ENCODE measurements around the gene STAT5B. TPM values are rescaled to one million over a fixed set of nuclear protein-coding genes. Genes with fewer than 3 reads are reported as not detected.
A peak's percentile ranks its signal among the peaks of the same experiment; 100 is the strongest.
"Not testable (repeated sequence)": the region's sequence is repeated elsewhere in the genome, so short reads cannot be mapped to it uniquely, and the experiment has no call there.

STAT5B gene
- total RNA-seq, 2 experiments from 2014 or later: 92.7 to 94.4 TPM

GRCh38 chr17:42244116-42244515, 32.1 kb downstream of the STAT5B start:
- peaks cover 38% of the 10 kb centered on the region for H3K4me1 Mint-ChIP-seq (ENCODE audit: low read depth)
- peaks cover 11% of the 10 kb centered on the region for H3K36me3 Mint-ChIP-seq (ENCODE audit: low read depth)
- not testable (repeated sequence) for H3K4me3 Mint-ChIP-seq; H3K9me3 Mint-ChIP-seq (ENCODE audit: insufficient read depth); H3K27ac Mint-ChIP-seq; DNase-seq; H3K27me3 Mint-ChIP-seq (ENCODE audit: low read depth); ATAC-seq
- CTCF ChIA-PET: interaction anchor here (2.1 kb wide), 1 partner anchor 22 kb away, joined by 7 read pairs; no protein-coding TSS in a partner anchor
- POLR2A ChIA-PET: interaction anchor here (1.4 kb wide), 1 partner anchor 45 kb away, joined by 3 read pairs; no protein-coding TSS in a partner anchor

- POLR2A ChIA-PET: interaction anchor here (1.4 kb wide), 1 partner anchor 46 kb away, joined by 3 read pairs; no protein-coding TSS in a partner anchor
- Mint-ChIP-seq H3K27ac (no peak overlapping the region), H3K9me3 (ENCODE audit: insufficient read depth) (no peaks in the 10 kb centered on the region), H3K4me3 (no peak overlapping the region), H3K27me3 (ENCODE audit: low read depth) (no peaks in the 10 kb centered on the region), H3K36me3 (ENCODE audit: low read depth) (peaks cover 9% of the 10 kb centered on the region), H3K4me1 (ENCODE audit: low read depth) (peaks cover 33% of the 10 kb centered on the region)
- DNase-seq (no peak), ATAC-seq (no peak)
- CTCF ChIA-PET: interaction anchor here (2.1 kb wide), 1 partner anchor 21 kb away, joined by 7 read pairs; no protein-coding TSS in a partner anchor
Measured at GRCh38 chr17:42243493-42243982, 32.7 kb downstream of the STAT5B start.

GRCh38 chr17:42241871-42242270, 34.3 kb downstream of the STAT5B start:
- ChIA-PET POLR2A (no interaction called here), CTCF (interaction anchor here (7.0 kb wide), 1 partner anchor 19 kb away, joined by 32 read pairs; no protein-coding TSS in a partner anchor)
- H3K4me3 Mint-ChIP-seq: no peak overlapping the region
- H3K9me3 Mint-ChIP-seq (ENCODE audit: insufficient read depth): no peaks in the 10 kb centered on the region
- H3K27ac Mint-ChIP-seq: no peak overlapping the region
- H3K27me3 Mint-ChIP-seq (ENCODE audit: low read depth): no peaks in the 10 kb centered on the region
- ATAC-seq: no peak
- H3K4me1 Mint-ChIP-seq (ENCODE audit: low read depth): peaks cover 17% of the 10 kb centered on the region
- peaks cover 7% of the 10 kb centered on the region for H3K36me3 Mint-ChIP-seq (ENCODE audit: low read depth)
- DNase-seq: no peak

- DNase-seq; H3K27me3 Mint-ChIP-seq (ENCODE audit: low read depth); H3K9me3 Mint-ChIP-seq (ENCODE audit: insufficient read depth); POLR2A ChIA-PET; H3K4me3 Mint-ChIP-seq; ATAC-seq; H3K36me3 Mint-ChIP-seq (ENCODE audit: low read depth); H3K27ac Mint-ChIP-seq: not testable (repeated sequence)
- CTCF ChIA-PET: interaction anchor here (7.0 kb wide), 1 partner anchor 18 kb away, joined by 32 read pairs; no protein-coding TSS in a partner anchor
- H3K4me1 Mint-ChIP-seq (ENCODE audit: low read depth): peaks cover 11% of the 10 kb centered on the region
Measured at GRCh38 chr17:42240863-42241262, 35.3 kb downstream of the STAT5B start.

DNA sequence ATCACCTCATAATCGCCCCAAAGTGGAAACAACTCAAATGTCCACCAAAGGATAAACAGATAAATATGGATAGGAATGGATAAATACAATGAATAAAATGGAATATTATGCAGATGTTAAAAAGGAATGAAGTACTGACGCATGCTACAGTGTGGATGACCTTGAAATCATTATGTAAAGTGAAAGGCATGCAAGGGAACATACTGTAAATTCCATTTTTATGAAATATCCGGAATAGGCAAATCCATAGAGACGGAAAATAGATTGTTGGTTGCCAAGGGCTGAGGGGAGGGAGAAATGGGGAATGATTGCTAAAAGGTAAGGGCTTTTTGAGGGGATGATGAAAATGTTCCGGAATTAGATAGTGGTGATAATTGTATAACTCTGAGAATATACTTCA, 36.0 kb downstream of the STAT5B start:
- H3K36me3 Mint-ChIP-seq (ENCODE audit: low read depth): peaks cover 4% of the 10 kb centered on the region
- ATAC-seq (no peak), DNase-seq (no peak)
- no peak overlapping the region for H3K27ac Mint-ChIP-seq
- CTCF ChIA-PET: interaction anchor here (7.0 kb wide), 1 partner anchor 18 kb away, joined by 32 read pairs; no protein-coding TSS in a partner anchor
- POLR2A ChIA-PET: no interaction called here
- H3K4me1 Mint-ChIP-seq (ENCODE audit: low read depth): peaks cover 9% of the 10 kb centered on the region
- no peaks in the 10 kb centered on the region for H3K9me3 Mint-ChIP-seq (ENCODE audit: insufficient read depth)
- no peak overlapping the region for H3K4me3 Mint-ChIP-seq
- H3K27me3 Mint-ChIP-seq (ENCODE audit: low read depth): no peaks in the 10 kb centered on the region

- CTCF ChIA-PET: interaction anchor here (7.0 kb wide), 1 partner anchor 17 kb away, joined by 32 read pairs; no protein-coding TSS in a partner anchor
- H3K9me3 Mint-ChIP-seq (ENCODE audit: insufficient read depth); H3K4me1 Mint-ChIP-seq (ENCODE audit: low read depth); POLR2A ChIA-PET; ATAC-seq; H3K36me3 Mint-ChIP-seq (ENCODE audit: low read depth); H3K4me3 Mint-ChIP-seq; H3K27me3 Mint-ChIP-seq (ENCODE audit: low read depth); DNase-seq; H3K27ac Mint-ChIP-seq: not testable (repeated sequence)
Measured at GRCh38 chr17:42239576-42239975, 36.6 kb downstream of the STAT5B start.

DNA sequence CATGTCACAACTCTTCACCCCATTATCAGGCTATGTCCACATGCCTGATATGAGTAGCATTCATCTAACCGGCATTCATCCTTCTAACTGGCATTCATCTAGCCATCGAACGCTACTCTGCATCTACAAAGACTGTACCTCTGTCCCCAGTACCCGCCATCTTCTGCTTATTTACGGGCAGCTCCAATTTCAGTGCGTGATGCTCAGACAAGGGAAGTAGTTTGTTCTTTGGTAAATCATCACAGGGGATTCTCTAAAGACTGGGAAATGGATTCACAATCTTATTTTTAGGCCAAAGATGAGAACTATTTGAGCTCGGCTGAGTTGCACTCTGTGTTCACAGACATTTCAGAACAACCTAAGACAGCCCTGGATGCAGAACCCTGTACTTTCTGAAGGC, 39.4 kb downstream of the STAT5B start:
- ATAC-seq (no peak), DNase-seq (no peak)
- peaks cover 4% of the 10 kb centered on the region for H3K36me3 Mint-ChIP-seq (ENCODE audit: low read depth)
- H3K4me3 Mint-ChIP-seq: no peak overlapping the region
- POLR2A ChIA-PET: interaction anchor here (0.7 to 1.2 kb wide), 2 partner anchors 10 to 12 kb away, joined by 3 to 5 read pairs; no protein-coding TSS in a partner anchor
- H3K9me3 Mint-ChIP-seq (ENCODE audit: insufficient read depth): no peaks in the 10 kb centered on the region
- H3K4me1 Mint-ChIP-seq (ENCODE audit: low read depth): peaks cover 2% of the 10 kb centered on the region
- CTCF ChIA-PET: interaction anchor here (2.0 to 7.0 kb wide), 2 partner anchors 12 to 14 kb away, joined by 8 to 32 read pairs; no protein-coding TSS in a partner anchor
- H3K27ac Mint-ChIP-seq: no peak overlapping the region
- H3K27me3 Mint-ChIP-seq (ENCODE audit: low read depth): no peaks in the 10 kb centered on the region

- H3K27me3 Mint-ChIP-seq (ENCODE audit: low read depth): no peaks in the 10 kb centered on the region
- no peaks in the 10 kb centered on the region for H3K9me3 Mint-ChIP-seq (ENCODE audit: insufficient read depth)
- ChIA-PET POLR2A (interaction anchor here (0.6 kb wide), 1 partner anchor 339 kb away, joined by 3 read pairs; no protein-coding TSS in a partner anchor), CTCF (interaction anchor here (1.3 kb wide), 1 partner anchor 13 kb away, joined by 5 read pairs; no protein-coding TSS in a partner anchor)
- ATAC-seq (no peak), DNase-seq (no peak)
- H3K27ac Mint-ChIP-seq: peak overlapping the region; percentile 20
- H3K4me1 Mint-ChIP-seq (ENCODE audit: low read depth): peaks cover 5% of the 10 kb centered on the region
- H3K36me3 Mint-ChIP-seq (ENCODE audit: low read depth): peaks cover 14% of the 10 kb centered on the region
- H3K4me3 Mint-ChIP-seq: no peak overlapping the region
Measured at GRCh38 chr17:42233994-42234393, 42.2 kb downstream of the STAT5B start.

GRCh38 chr17:42233156-42233555, 43.0 kb downstream of the STAT5B start:
- peaks cover 17% of the 10 kb centered on the region for H3K36me3 Mint-ChIP-seq (ENCODE audit: low read depth)
- H3K27me3 Mint-ChIP-seq (ENCODE audit: low read depth): no peaks in the 10 kb centered on the region
- ChIA-PET CTCF (interaction anchor here (2.8 kb wide), 1 partner anchor 10 kb away, joined by 20 read pairs; no protein-coding TSS in a partner anchor), POLR2A (no interaction called here)
- no peak overlapping the region for H3K27ac Mint-ChIP-seq
- no peak overlapping the region for H3K4me3 Mint-ChIP-seq
- H3K9me3 Mint-ChIP-seq (ENCODE audit: insufficient read depth): no peaks in the 10 kb centered on the region
- no peak for DNase-seq
- peaks cover 7% of the 10 kb centered on the region for H3K4me1 Mint-ChIP-seq (ENCODE audit: low read depth)
- ATAC-seq: no peak

DNA sequence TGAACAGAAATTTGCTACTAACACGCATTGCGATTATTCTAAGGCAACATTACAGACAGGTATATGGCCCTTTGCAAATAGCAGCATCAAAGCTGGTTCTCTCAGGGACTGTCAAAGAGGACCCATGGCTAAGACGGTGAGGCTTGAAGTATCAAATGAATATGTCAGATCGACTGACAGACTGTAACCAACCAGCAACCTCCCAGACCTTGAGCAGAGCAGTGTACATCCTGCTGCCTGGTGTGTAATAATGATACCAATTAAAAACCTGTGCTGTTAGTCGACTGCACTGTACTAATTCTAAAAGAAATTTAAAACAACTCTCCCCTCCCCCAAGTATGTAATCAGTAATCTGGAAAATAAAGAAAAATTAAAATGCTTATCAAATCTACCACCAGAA, 46.0 kb downstream of the STAT5B start:
- POLR2A ChIA-PET: interaction anchor here (0.8 kb wide), 1 partner anchor 19 kb away, joined by 3 read pairs; no protein-coding TSS in a partner anchor
- CTCF ChIA-PET: interaction anchor here (1.1 kb wide), 1 partner anchor 173 kb away, joined by 5 read pairs; no protein-coding TSS in a partner anchor
- Mint-ChIP-seq H3K9me3 (ENCODE audit: insufficient read depth) (no peaks in the 10 kb centered on the region), H3K27me3 (ENCODE audit: low read depth) (no peaks in the 10 kb centered on the region), H3K27ac (no peak overlapping the region), H3K4me1 (ENCODE audit: low read depth) (peaks cover 8% of the 10 kb centered on the region), H3K4me3 (no peak overlapping the region), H3K36me3 (ENCODE audit: low read depth) (peaks cover 21% of the 10 kb centered on the region)
- ATAC-seq (peak; percentile 42), DNase-seq (no peak)

DNA sequence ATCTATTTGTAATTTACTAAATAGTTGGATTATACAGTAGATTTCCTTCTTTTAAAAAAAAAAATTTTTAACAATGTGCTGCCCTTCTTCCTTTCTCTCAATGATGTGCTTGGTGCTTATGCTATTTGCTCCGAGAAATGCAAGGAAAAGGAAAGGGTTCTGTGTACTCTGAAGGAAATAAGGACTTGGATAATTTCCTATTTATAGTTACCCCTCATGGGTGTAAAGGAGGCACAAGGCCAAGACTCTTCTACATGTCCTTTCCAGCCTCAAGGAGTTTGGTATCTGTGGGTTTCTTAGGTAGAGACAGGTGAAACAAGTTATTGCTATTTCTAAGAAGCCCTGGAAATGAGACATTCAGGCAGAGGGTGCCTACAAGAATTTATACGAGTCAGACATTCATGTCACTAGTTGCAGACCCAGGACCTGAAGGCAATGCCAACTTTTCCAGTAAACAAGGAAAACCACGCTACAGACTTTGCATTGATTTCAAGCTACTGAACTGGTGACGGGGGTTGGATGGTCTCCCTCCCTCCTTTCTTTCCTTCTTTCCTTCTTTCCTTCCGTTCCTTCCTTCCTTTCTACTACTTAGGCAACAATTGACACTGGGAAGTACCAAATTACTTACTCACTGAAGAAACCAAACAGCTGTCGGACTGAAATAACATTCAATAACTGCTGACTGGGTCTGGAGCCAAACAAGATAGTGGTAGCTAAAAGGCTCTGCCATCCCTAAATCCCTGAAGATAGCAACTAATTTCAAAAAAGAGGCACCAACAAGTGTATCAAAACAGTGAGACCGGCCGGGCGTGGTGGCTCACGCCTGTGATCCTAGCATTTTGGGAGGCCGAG, 48.1 kb downstream of the STAT5B start:
- Mint-ChIP-seq H3K4me3 (no peak overlapping the region), H3K27me3 (ENCODE audit: low read depth) (no peaks in the 10 kb centered on the region), H3K27ac (no peak overlapping the region), H3K9me3 (ENCODE audit: insufficient read depth) (no peaks in the 10 kb centered on the region), H3K4me1 (ENCODE audit: low read depth) (peaks cover 8% of the 10 kb centered on the region), H3K36me3 (ENCODE audit: low read depth) (peaks cover 31% of the 10 kb centered on the region)
- POLR2A ChIA-PET: interaction anchor here (0.8 kb wide), 1 partner anchor 20 kb away, joined by 4 read pairs; no protein-coding TSS in a partner anchor
- DNase-seq: no peak
- no peak for ATAC-seq
- CTCF ChIA-PET: no interaction called here

- no peaks in the 10 kb centered on the region for H3K9me3 Mint-ChIP-seq (ENCODE audit: insufficient read depth)
- peaks cover 10% of the 10 kb centered on the region for H3K4me1 Mint-ChIP-seq (ENCODE audit: low read depth)
- ChIA-PET POLR2A (no interaction called here), CTCF (no interaction called here)
- H3K36me3 Mint-ChIP-seq (ENCODE audit: low read depth): peaks cover 36% of the 10 kb centered on the region
- DNase-seq (no peak), ATAC-seq (no peak)
- H3K27me3 Mint-ChIP-seq (ENCODE audit: low read depth): no peaks in the 10 kb centered on the region
- no peak overlapping the region for H3K4me3 Mint-ChIP-seq
- H3K27ac Mint-ChIP-seq: no peak overlapping the region
Measured at GRCh38 chr17:42225646-42226045, 50.5 kb downstream of the STAT5B start.
